ENCODE measurements around the gene UGT2B17. TPM values are rescaled to one million over a fixed set of nuclear protein-coding genes. Genes with fewer than 3 reads are reported as not detected.
A peak's percentile ranks its signal among the peaks of the same experiment; 100 is the strongest.
"Not testable (repeated sequence)": the region's sequence is repeated elsewhere in the genome, so short reads cannot be mapped to it uniquely, and the experiment has no call there.

Gene UGT2B17
- total and polyA plus RNA-seq, 4 donors: not detected

DNA sequence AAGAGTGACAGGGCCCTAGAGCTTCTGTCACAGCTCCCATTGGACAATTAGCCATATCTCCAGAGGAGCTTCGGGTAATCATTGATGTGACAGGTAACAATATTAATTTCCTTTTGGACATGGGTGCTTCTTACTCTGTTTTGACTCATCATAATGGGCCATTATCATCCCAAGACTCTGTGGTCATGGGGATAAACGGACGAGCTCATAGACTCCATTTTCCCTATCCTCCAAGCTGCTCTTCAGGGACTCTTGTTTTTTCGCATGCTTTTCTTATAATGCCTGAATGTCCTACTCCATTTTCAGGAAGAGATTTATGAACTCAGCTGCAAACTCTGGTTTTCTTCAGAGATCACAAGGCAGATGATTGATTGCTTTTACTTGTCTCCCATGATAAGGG is 17.0 kb upstream of the UGT2B17 start:
- WGBS (ENCODE audit: insufficient coverage): no CpG with 5 or more reads among the region's 4 CpGs

DNA sequence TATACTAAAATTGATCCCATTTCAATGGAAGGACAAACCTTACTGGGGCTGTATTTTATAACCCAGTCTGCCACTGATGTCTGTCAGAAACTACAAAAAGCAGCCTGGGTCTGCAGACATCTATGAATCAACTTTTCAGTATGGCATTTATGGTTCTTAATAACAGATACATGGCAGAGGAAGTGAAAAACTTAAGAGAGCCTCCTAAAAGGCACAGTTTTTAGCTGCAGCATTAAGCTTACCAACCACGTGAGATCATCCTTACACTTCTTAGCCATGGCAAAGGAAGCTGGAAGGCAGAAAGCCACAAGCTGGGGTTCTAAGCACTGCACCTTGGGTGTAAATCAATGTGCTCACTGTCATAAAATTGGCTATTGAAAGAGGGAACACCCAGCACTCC is 16.6 kb upstream of the UGT2B17 start:
- Histone ChIP-seq H3K9me3 (ENCODE audit: control insufficient read depth, insufficient read depth, low read length) (no peaks in the 10 kb centered on the region), H3K36me3 (ENCODE audit: control insufficient read depth, insufficient read depth, low read length) (no peaks in the 10 kb centered on the region), H3K4me3 (ENCODE audit: low read depth, low read length) (no peak overlapping the region), H3K27me3 (ENCODE audit: control insufficient read depth, insufficient read depth, low read length) (no peaks in the 10 kb centered on the region), H3K27ac (ENCODE audit: low read depth, low read length) (no peak overlapping the region), H3K4me1 (ENCODE audit: control insufficient read depth, insufficient read depth, low read length) (no peaks in the 10 kb centered on the region)
- no CpG with 5 or more reads among the region's 1 CpG for WGBS (ENCODE audit: insufficient coverage)
- no peak for DNase-seq (ENCODE audit: low read depth in 4 of 6, low spot score in 6 of 6)

More for the DNA sequence above, 17.0 kb upstream of the UGT2B17 start:
- no peak for DNase-seq (ENCODE audit: low read depth in 4 of 6, low spot score in 6 of 6)
- no peaks in the 10 kb centered on the region for H3K4me1 ChIP-seq (ENCODE audit: control insufficient read depth, insufficient read depth, low read length)
- H3K36me3 ChIP-seq (ENCODE audit: control insufficient read depth, insufficient read depth, low read length): no peaks in the 10 kb centered on the region
- no peaks in the 10 kb centered on the region for H3K9me3 ChIP-seq (ENCODE audit: control insufficient read depth, insufficient read depth, low read length)
- H3K27ac ChIP-seq (ENCODE audit: low read depth, low read length): no peak overlapping the region
- H3K4me3 ChIP-seq (ENCODE audit: low read depth, low read length): no peak overlapping the region
- no peaks in the 10 kb centered on the region for H3K27me3 ChIP-seq (ENCODE audit: control insufficient read depth, insufficient read depth, low read length)

DNA sequence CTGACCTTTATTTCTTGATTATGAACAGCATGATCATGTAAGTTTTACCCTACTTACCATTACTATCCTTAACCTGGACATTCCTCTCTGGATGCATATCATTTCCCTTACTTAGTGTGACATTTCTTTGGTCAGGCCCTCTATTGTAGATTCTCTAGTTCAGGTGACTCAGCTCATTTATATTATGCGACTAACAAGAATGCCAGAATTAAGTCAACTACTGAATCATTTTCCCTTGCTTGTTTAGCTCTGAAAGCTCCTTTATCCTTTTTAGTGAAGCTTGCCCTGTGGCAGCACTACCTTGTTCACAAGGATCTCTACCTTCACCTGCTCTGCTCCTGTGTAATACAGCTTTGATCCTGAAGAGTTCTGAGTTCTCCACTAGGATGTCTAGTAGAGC is 15.1 kb upstream of the UGT2B17 start:
- H3K27ac ChIP-seq (ENCODE audit: low read depth, low read length): no peak overlapping the region
- no CpG with 5 or more reads among the region's 1 CpG for WGBS (ENCODE audit: insufficient coverage)

DNA sequence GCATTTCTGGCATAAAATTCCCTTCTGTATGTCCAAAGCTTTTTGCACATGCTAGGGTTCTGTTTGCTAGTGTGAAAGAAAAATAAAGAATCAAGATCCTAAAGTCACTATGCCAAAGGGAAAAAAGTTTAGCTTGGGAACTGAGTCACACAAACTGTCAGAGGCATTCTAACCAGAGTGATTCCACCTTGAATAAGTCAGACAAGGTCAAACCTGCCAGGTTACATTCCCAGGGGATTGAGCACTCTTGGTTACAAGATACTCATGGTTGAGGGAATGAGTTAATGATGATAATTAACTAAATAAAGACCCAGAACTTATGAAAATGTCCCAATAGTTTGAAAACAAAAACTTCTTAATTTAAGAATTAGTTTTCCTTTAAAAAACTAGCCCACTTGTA is 13.7 kb upstream of the UGT2B17 start:
- no peaks in the 10 kb centered on the region for H3K36me3 ChIP-seq (ENCODE audit: control insufficient read depth, insufficient read depth, low read length)
- H3K4me3 ChIP-seq (ENCODE audit: low read depth, low read length): no peak overlapping the region
- no peaks in the 10 kb centered on the region for H3K27me3 ChIP-seq (ENCODE audit: control insufficient read depth, insufficient read depth, low read length)
- H3K9me3 ChIP-seq (ENCODE audit: control insufficient read depth, insufficient read depth, low read length): no peaks in the 10 kb centered on the region
- peak in 1 of 6 donors; percentile 4 for DNase-seq (ENCODE audit: low read depth in 4 of 6, low spot score in 6 of 6)
- no peak overlapping the region for H3K27ac ChIP-seq (ENCODE audit: low read depth, low read length)
- no peaks in the 10 kb centered on the region for H3K4me1 ChIP-seq (ENCODE audit: control insufficient read depth, insufficient read depth, low read length)

More for the DNA sequence above, 15.1 kb upstream of the UGT2B17 start:
- Histone ChIP-seq H3K36me3 (ENCODE audit: control insufficient read depth, insufficient read depth, low read length) (no peaks in the 10 kb centered on the region), H3K4me3 (ENCODE audit: low read depth, low read length) (no peak overlapping the region), H3K9me3 (ENCODE audit: control insufficient read depth, insufficient read depth, low read length) (no peaks in the 10 kb centered on the region), H3K27me3 (ENCODE audit: control insufficient read depth, insufficient read depth, low read length) (no peaks in the 10 kb centered on the region), H3K4me1 (ENCODE audit: control insufficient read depth, insufficient read depth, low read length) (no peaks in the 10 kb centered on the region)
- DNase-seq (ENCODE audit: low read depth in 4 of 6, low spot score in 6 of 6): no peak

DNA sequence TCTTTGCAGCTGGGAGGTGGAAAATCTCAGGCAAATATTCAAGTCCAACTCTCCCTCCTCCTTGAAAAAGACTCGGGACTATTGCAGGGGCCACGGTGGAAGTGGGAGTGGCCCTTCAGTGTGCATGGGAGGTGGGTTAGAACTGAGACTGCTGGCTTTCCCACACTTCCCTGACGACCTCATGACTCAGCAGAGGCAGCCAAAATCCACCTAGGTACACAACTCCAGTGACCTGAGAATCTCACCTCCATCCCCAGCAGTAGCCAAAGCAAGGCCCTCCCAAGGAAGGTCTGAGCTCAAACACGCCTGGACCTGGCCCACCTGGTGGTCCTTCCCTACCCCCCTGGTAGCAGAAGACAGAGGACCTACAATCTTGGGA is 6.2 kb upstream of the UGT2B17 start:
- H3K9me3 ChIP-seq (ENCODE audit: control insufficient read depth, insufficient read depth, low read length): no peaks in the 10 kb centered on the region
- DNase-seq (ENCODE audit: low read depth in 4 of 6, low spot score in 6 of 6): no peak
- H3K27ac ChIP-seq (ENCODE audit: low read depth, low read length): no peak overlapping the region
- H3K36me3 ChIP-seq (ENCODE audit: control insufficient read depth, insufficient read depth, low read length): no peaks in the 10 kb centered on the region
- H3K27me3 ChIP-seq (ENCODE audit: control insufficient read depth, insufficient read depth, low read length): no peaks in the 10 kb centered on the region
- H3K4me1 ChIP-seq (ENCODE audit: control insufficient read depth, insufficient read depth, low read length): no peaks in the 10 kb centered on the region
- no peak overlapping the region for H3K4me3 ChIP-seq (ENCODE audit: low read depth, low read length)
- no CpG with 5 or more reads among the region's 4 CpGs for WGBS (ENCODE audit: insufficient coverage)

DNA sequence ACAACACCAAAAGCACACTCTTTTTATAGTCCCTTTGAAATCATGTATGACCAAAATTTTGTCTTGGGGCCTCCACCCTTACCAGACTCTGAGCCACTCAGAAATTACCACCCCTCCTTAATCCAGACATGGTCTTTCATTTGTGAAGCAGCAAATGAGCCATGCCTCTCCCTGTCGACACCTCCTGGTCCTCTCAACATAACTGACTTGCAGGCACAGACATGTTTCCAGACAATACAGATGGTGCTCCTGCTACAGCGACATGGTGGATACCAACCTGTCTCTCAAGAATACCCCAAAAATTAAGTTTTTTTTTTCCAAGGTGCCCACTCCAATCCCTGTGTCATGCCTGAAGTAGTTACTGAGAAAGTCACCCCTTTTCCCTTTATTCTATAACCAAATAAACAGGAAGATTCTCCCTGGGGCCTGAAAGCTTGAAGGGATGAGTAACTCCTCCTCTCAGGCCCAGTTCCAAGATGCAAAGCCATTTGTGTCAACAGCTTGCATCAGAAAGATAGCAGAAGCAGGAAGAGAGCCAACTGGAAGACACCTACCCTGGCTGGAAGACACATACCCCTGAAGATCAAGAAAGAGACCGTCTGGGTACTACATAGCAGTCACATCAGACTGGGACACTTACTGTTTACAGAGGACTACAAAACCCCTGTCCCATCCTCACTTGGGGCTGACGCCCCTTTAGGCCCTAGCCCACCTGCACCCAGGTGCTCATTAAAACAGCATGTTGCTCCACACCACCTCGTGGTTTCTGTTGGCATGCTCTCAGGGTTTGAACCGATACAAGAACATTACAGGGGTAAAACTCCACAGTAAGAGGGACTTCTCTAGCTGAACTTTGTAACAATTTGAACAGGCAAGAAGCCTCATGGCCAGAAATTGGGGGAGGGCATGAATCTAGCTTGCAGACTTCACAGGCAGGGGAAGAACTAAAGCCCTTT is 5.5 kb upstream of the UGT2B17 start:
- DNase-seq (ENCODE audit: low read depth in 4 of 6, low spot score in 6 of 6): peak in 1 of 6 donors; percentile 11
- H3K36me3 ChIP-seq (ENCODE audit: control insufficient read depth, insufficient read depth, low read length): no peaks in the 10 kb centered on the region
- H3K27ac ChIP-seq (ENCODE audit: low read depth, low read length): no peak overlapping the region
- no peaks in the 10 kb centered on the region for H3K4me1 ChIP-seq (ENCODE audit: control insufficient read depth, insufficient read depth, low read length)
- H3K27me3 ChIP-seq (ENCODE audit: control insufficient read depth, insufficient read depth, low read length): no peaks in the 10 kb centered on the region
- WGBS (ENCODE audit: insufficient coverage): no CpG with 5 or more reads among the region's 6 CpGs
- H3K4me3 ChIP-seq (ENCODE audit: low read depth, low read length): no peak overlapping the region
- no peaks in the 10 kb centered on the region for H3K9me3 ChIP-seq (ENCODE audit: control insufficient read depth, insufficient read depth, low read length)

DNA sequence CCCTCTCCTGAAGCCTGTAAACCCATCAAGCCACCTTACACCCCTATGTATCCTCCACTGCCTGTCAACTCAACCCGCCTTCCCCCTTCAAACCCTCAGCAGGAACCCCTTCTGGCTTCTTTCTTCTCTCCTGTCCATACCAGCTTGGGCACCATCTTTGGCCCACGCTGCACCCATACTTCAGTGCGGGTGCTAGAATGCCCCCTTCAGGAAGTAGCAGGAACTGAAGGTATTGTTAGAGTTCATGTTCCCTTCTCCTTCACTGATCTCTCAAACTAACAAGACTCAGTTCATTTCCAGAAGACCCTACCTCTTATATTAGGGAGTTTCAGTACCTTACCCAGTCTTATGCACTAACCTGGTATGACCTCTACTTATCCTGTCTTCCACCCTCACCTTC is 1.5 kb upstream of the UGT2B17 start:
- H3K9me3 ChIP-seq (ENCODE audit: control insufficient read depth, insufficient read depth, low read length): no peaks in the 10 kb centered on the region
- H3K27ac ChIP-seq (ENCODE audit: low read depth, low read length): no peak overlapping the region
- H3K27me3 ChIP-seq (ENCODE audit: control insufficient read depth, insufficient read depth, low read length): no peaks in the 10 kb centered on the region
- H3K4me1 ChIP-seq (ENCODE audit: control insufficient read depth, insufficient read depth, low read length): no peaks in the 10 kb centered on the region
- no peak for DNase-seq (ENCODE audit: low read depth in 4 of 6, low spot score in 6 of 6)
- H3K36me3 ChIP-seq (ENCODE audit: control insufficient read depth, insufficient read depth, low read length): no peaks in the 10 kb centered on the region
- H3K4me3 ChIP-seq (ENCODE audit: low read depth, low read length): no peak overlapping the region
- whole genome bisulfite sequencing (ENCODE audit: insufficient coverage): no CpG with 5 or more reads among the region's 3 CpGs

DNA sequence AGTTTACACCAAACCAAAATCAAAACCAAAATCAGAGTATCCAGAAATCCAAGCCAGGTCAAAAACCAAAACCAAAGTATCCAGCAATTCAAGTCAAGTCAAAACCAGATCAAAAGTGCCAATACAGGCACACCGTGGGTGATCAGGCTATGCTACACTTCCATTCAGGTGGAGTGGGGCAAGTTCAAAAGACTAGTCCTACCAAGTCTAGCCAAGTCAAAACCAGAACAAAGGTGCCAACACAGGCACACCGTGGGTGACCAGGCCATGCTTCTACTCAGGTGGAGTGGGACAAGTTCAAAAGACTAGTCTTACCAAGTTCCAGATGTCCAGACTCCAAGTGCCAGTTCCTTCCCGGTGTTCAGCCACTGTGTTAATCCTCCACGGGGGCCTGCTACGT is 486 bp downstream of the UGT2B17 start:
- H3K4me1 ChIP-seq (ENCODE audit: control insufficient read depth, insufficient read depth, low read length); H3K27me3 ChIP-seq (ENCODE audit: control insufficient read depth, insufficient read depth, low read length); H3K27ac ChIP-seq (ENCODE audit: low read depth, low read length); DNase-seq (ENCODE audit: low read depth in 4 of 6, low spot score in 6 of 6); H3K9me3 ChIP-seq (ENCODE audit: control insufficient read depth, insufficient read depth, low read length); H3K36me3 ChIP-seq (ENCODE audit: control insufficient read depth, insufficient read depth, low read length); H3K4me3 ChIP-seq (ENCODE audit: low read depth, low read length): not testable (repeated sequence)
- WGBS (ENCODE audit: insufficient coverage): no CpG with 5 or more reads among the region's 5 CpGs

DNA sequence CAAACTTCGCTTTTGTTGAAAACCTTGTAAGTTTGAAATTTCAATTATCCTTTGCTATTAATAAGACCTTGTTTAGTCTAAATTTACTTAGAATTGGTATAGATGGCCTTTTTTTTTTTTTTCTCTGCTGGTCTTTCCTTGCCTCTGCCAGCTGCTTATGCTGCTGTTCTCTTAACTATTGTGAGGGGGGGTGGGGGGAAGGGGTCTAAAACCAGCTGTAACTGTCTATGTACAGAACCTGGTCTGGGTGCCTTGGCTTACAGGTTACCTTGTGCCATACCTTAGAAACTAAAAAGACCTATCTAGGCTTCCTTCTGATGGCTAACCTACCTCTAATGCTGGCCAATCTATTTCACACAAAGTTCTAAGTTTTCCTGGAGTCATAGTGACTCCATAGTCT is 1.0 kb downstream of the UGT2B17 start:
- no peaks in the 10 kb centered on the region for H3K27me3 ChIP-seq (ENCODE audit: control insufficient read depth, insufficient read depth, low read length)
- no peaks in the 10 kb centered on the region for H3K36me3 ChIP-seq (ENCODE audit: control insufficient read depth, insufficient read depth, low read length)
- no peaks in the 10 kb centered on the region for H3K4me1 ChIP-seq (ENCODE audit: control insufficient read depth, insufficient read depth, low read length)
- H3K9me3 ChIP-seq (ENCODE audit: control insufficient read depth, insufficient read depth, low read length): no peaks in the 10 kb centered on the region
- no peak overlapping the region for H3K27ac ChIP-seq (ENCODE audit: low read depth, low read length)
- WGBS (ENCODE audit: insufficient coverage): no CpG with 5 or more reads among the region's 1 CpG
- DNase-seq (ENCODE audit: low read depth in 4 of 6, low spot score in 6 of 6): no peak
- no peak overlapping the region for H3K4me3 ChIP-seq (ENCODE audit: low read depth, low read length)

DNA sequence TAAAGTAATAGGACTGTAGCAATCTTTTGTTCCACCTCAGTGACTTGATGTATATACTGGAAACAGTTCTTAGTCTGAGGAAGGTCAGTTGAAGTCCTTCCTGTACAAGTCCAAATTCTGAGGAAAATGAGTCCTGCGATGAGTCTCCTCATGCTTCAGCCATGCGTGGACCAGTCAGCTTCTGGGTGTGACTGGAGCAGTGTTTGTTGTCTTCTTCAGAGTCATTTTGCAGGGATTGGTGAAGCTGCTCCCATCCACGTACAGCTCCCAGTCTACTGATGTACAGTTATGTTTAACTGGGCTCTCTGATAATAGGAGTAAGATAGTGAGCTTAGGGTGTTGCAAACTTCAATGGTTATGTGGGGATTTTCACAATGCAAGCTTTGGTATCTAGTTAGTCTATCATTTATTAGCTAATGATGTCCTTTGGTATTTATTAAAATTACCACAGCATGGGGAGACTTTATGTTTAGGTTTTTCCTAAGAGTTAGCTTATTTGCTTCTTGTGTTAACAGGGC is 3.4 kb downstream of the UGT2B17 start:
- no CpG with 5 or more reads among the region's 3 CpGs for WGBS (ENCODE audit: insufficient coverage)
- no peak for DNase-seq (ENCODE audit: low read depth in 4 of 6, low spot score in 6 of 6)
- Histone ChIP-seq H3K27me3 (ENCODE audit: control insufficient read depth, insufficient read depth, low read length) (no peaks in the 10 kb centered on the region), H3K27ac (ENCODE audit: low read depth, low read length) (no peak overlapping the region), H3K9me3 (ENCODE audit: control insufficient read depth, insufficient read depth, low read length) (no peaks in the 10 kb centered on the region), H3K36me3 (ENCODE audit: control insufficient read depth, insufficient read depth, low read length) (no peaks in the 10 kb centered on the region), H3K4me3 (ENCODE audit: low read depth, low read length) (no peak overlapping the region), H3K4me1 (ENCODE audit: control insufficient read depth, insufficient read depth, low read length) (no peaks in the 10 kb centered on the region)
